Spleen (tissue), 11 donors: Measurements from ENCODE around the gene PLEKHO1. TPM values are rescaled to one million over a fixed set of nuclear protein-coding genes. Genes with fewer than 3 reads are reported as not detected.

Experiments
- DNase-seq: peaks from one replicate; pipeline ENCODE4 v3.0.0-alpha.2; 2020
- H3K27ac ChIP-seq, 8 donors: fragments of 200-600 bp; sonication (generic) in 7 of 8; 1 replicate in 4 of 8; 2 replicates in 4 of 8; pipeline versions ENCODE4 v1.5.0 to v1.8.0; 2016 to 2021; ENCODE audit warnings: inconsistent platforms in 4 of 8, mild to moderate bottlenecking in 4 of 8, moderate library complexity in 1 of 8
- H3K27me3 ChIP-seq, 7 donors: fragments of 200-600 bp; sonication (generic) in 6 of 7; replicated peaks in 1 of 7; 1 replicate in 4 of 7; 2 replicates in 3 of 7; pipeline versions ENCODE4 v1.5.0 to v1.8.0; 2016 to 2021; ENCODE audit warnings: inconsistent platforms in 3 of 7, mild to moderate bottlenecking in 1 of 7
- H3K36me3 ChIP-seq, 6 donors: fragments of 200-600 bp; sonication (generic) in 5 of 6; 1 replicate in 4 of 6; 2 replicates in 2 of 6; pipeline versions ENCODE4 v1.5.0 to v1.8.0; 2016 to 2021; ENCODE audit warnings: inconsistent platforms in 2 of 6
- H3K4me1 ChIP-seq, 6 donors: fragments of 200-600 bp; sonication (generic) in 5 of 6; 1 replicate in 3 of 6; 2 replicates in 3 of 6; pipeline versions ENCODE4 v1.5.0 to v1.8.0; 2016 to 2021; ENCODE audit warnings: inconsistent platforms in 3 of 6
- H3K4me3 ChIP-seq, 8 donors: fragments of 200-600 bp; sonication (generic) in 7 of 8; 1 replicate in 4 of 8; 2 replicates in 4 of 8; pipeline versions ENCODE4 v1.5.0 to v1.8.0; 2016 to 2021; ENCODE audit warnings: inconsistent platforms in 4 of 8, mild to moderate bottlenecking in 4 of 8, moderate library complexity in 2 of 8
- H3K9me3 ChIP-seq, 8 donors: fragments of 200-600 bp; sonication (generic) in 7 of 8; 1 replicate in 4 of 8; 2 replicates in 4 of 8; pipeline versions ENCODE4 v1.5.0 to v1.8.0; 2016 to 2021; ENCODE audit warnings: inconsistent platforms in 4 of 8
- CTCF ChIP-seq, 11 experiments: fragments of 200-600 bp in 7 of 11; fragments of 450-650 bp in 4 of 11; sonication (generic) in 4 of 11; IDR thresholded peaks in 8 of 11; conservative IDR thresholded peaks in 3 of 11; 1 replicate in 7 of 11; 2 replicates in 4 of 11; pipeline versions ENCODE4 v1.4.0 to v1.8.0; 2016 to 2021; ENCODE audit warnings: antibody characterized with exemption in 11 of 11, inconsistent platforms in 4 of 11, mild to moderate bottlenecking in 1 of 11
- POLR2A ChIP-seq, 3 donors: fragments of 450-650 bp; IDR thresholded peaks; one replicate each; pipeline ENCODE4 v1.5.1; 2017; ENCODE audit warnings: antibody characterized with exemption in 3 of 3, mild to moderate bottlenecking in 1 of 3
- POLR2AphosphoS5 ChIP-seq, 3 donors: sonication (generic); formaldehyde crosslinking; IDR thresholded peaks; one replicate each; pipeline ENCODE4 v1.5.1; 2017; ENCODE audit warnings: antibody characterized with exemption in 3 of 3
- WGBS, 5 donors: extraction: QIAGEN DNeasy Blood & Tissue Kit in 3 of 5; methylation state at CpG; one replicate each; pipeline versions ENCODE4 v1.1.5 to v1.1.7; 2013 to 2018; 5-methylcytosine and 5-hydroxymethylcytosine counted together
- intact Hi-C: fragments of 100-400 bp; cut with DNase I; formaldehyde crosslinking; loops from one replicate; pipeline ENCODE4 v1.15.0; 2023; ENCODE audit warnings: low total_unique reads
- polyA plus RNA-seq, 3 donors: library from polyadenylated mRNA; stranded (reverse); fragments of 200-250 nt; gene quantifications; one replicate each; pipeline ENCODE4 v1.2.1, GENCODE V29; 2013
- total RNA-seq, 7 donors: library from RNA; depleted of rRNA in 3 of 7; stranded (reverse); fragments of >200 nt in 3 of 7; fragmentation: NEBNext Ultra II Directional in 4 of 7; extraction: Animal tissue kit (Norgen Biotek cat#: 25700) in 4 of 7; gene quantifications; one replicate each; pipeline versions ENCODE4 v1.1.0 to v1.2.1, GENCODE V29; 2016 to 2021
- donor health status: healthy with polysubstance abuse.
- donor health status: DM: no; HTN: no; CAD: no; lungs with moderate emphysema.
- donor health status: DM: no; HTN: no; CAD: no.
- donor health status: Bipolar disorder and iron deficiency.
- donor health status: healthy.
- donor health status: DM: no; HTN: no; CAD: no.
- donor health status: DM: yes; HTN: yes; CAD: no.

Gene PLEKHO1
- total and polyA plus RNA-seq, 10 donors: 95.9 to 228 (median 129) TPM

DNA sequence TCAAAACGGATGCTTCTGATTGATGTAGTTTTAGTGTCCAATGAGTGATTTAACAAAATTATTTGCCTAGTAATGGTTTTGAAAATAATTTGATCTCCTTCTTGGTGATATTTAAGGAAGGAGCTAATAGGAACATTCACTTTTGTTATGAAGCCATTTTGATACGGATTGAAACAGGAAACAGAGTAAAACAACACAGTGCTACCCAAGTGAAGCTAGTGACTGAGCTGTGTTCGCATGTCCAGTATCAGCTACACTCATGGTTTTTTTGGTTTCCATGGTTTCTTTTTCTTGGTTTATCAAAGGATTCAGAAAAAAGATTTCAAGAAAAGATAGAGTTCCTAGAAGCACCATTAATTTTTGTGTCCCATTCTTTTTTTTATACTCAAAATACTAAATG lies 40.1 kb upstream of the PLEKHO1 start:
- H3K36me3 ChIP-seq: peaks cover 0 to 20% (median 4%) of the 10 kb centered on the region in 6 donors
- intact Hi-C loops: no loop called here
- DNase-seq: no peak
- peaks cover 7 to 36% (median 23%) of the 10 kb centered on the region in 6 donors for H3K4me1 ChIP-seq
- H3K27ac ChIP-seq: peak overlapping the region; percentile 70 to 85 (median 76)
- H3K9me3 ChIP-seq: peaks cover 0 to 5% (median 3%) of the 10 kb centered on the region in 8 donors
- WGBS, 5 donors: 22 to 28% (median 26%) methylated on average over 3 of the region's 3 CpGs
- no peaks in the 10 kb centered on the region for H3K27me3 ChIP-seq
- peak overlapping the region in 2 of 8 donors; percentile 6 to 34 for H3K4me3 ChIP-seq
- no peak for TF ChIP-seq CTCF (IDR thresholded peaks at IDR 0.05 in 8 of 11, conservative IDR thresholded peaks at IDR 0.05 in 3 of 11)
- TF ChIP-seq POLR2AphosphoS5 (IDR thresholded peaks at IDR 0.05): no peak
- no peak for TF ChIP-seq POLR2A (IDR thresholded peaks at IDR 0.05)

DNA sequence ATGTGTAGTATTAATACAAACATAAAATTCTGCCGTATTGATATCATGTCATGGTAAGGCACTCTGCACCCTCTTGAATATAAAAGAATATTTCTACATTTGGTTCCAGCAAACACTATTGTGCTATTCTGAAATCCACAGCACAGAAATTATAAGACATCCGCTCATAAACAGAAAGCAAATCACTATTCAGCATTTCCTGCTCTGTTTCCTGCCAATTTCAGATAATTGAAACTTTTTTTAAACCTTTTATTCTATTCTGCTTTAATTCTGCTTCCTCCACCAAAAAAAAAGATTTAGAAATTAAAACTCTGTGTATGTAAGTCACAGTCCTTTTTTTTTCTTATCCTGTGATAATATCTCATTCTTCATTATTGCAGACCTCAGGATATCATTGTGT lies 39.6 kb upstream of the PLEKHO1 start:
- Histone ChIP-seq H3K27me3 (no peaks in the 10 kb centered on the region), H3K36me3 (peaks cover 0 to 24% (median 4%) of the 10 kb centered on the region in 6 donors), H3K4me1 (peaks cover 7 to 36% (median 23%) of the 10 kb centered on the region in 6 donors), H3K4me3 (peak overlapping the region in 2 of 8 donors; percentile 6 to 34), H3K9me3 (peaks cover 0 to 11% (median 8%) of the 10 kb centered on the region in 8 donors), H3K27ac (peak overlapping the region; percentile 70 to 85 (median 76))
- WGBS, 5 donors: 22 to 39% (median 30%) methylated on average over 2 of the region's 2 CpGs
- DNase-seq: no peak
- no peak for TF ChIP-seq CTCF (IDR thresholded peaks at IDR 0.05 in 8 of 11, conservative IDR thresholded peaks at IDR 0.05 in 3 of 11)
- TF ChIP-seq POLR2A (IDR thresholded peaks at IDR 0.05): no peak
- no peak for TF ChIP-seq POLR2AphosphoS5 (IDR thresholded peaks at IDR 0.05)
- intact Hi-C loops: no loop called here

DNA sequence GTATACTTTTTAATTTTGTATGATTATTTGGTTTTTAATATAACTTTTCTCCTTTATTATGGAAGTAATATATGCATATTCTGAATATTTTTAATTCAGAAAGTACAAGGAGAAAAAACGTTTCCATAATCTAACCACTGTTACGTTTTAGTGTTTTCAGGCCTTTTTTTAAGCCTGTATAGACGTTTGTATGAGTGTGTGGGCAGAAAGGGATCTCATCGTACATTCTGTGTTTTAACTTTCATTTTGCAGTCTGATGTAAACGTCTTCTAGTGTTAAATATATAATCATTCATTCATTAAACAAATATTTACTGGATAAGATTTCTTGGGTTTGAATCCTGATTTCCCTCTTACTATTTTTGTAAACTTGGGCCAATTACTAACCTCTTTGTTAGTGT lies 38.0 kb upstream of the PLEKHO1 start:
- WGBS, 5 donors: 75 to 81% (median 79%) methylated on average over 5 of the region's 5 CpGs
- peak overlapping the region in 3 of 8 donors; percentile 73 to 82 (median 79) for H3K27ac ChIP-seq

More for the DNA sequence above, 38.0 kb upstream of the PLEKHO1 start:
- Histone ChIP-seq H3K4me1 (peaks cover 7 to 34% (median 23%) of the 10 kb centered on the region in 6 donors), H3K36me3 (peaks cover 0 to 31% (median 6%) of the 10 kb centered on the region in 6 donors), H3K4me3 (peak overlapping the region in 1 of 8 donors; percentile 34), H3K27me3 (no peaks in the 10 kb centered on the region), H3K9me3 (peaks cover 0 to 15% (median 13%) of the 10 kb centered on the region in 8 donors)
- TF ChIP-seq CTCF (IDR thresholded peaks at IDR 0.05 in 8 of 11, conservative IDR thresholded peaks at IDR 0.05 in 3 of 11) (no peak), POLR2AphosphoS5 (IDR thresholded peaks at IDR 0.05) (no peak), POLR2A (IDR thresholded peaks at IDR 0.05) (no peak)
- DNase-seq: no peak
- intact Hi-C loops: no loop called here
